Small intestine (tissue), 7 donors: ENCODE data around the gene GNAI3. TPM values are rescaled to one million over a fixed set of nuclear protein-coding genes. Genes with fewer than 3 reads are reported as not detected.

Experiments
- DNase-seq, 2 donors: peaks; one replicate each; pipeline versions ENCODE4 v3.0.0 to v3.0.0-alpha.2; 2013
- FAIRE-seq: peaks from 2 replicates; lab custom pipeline; 2012; peaks lifted over from hg19 to GRCh38; lab: Jason Lieb, UNC
- H3K27ac ChIP-seq, 3 donors: one replicate each; pipeline ENCODE4 v1.5.1; 2013; ENCODE audit warnings: low read length in 2 of 3, mild to moderate bottlenecking in 2 of 3, control low read depth in 1 of 3, inconsistent platforms in 1 of 3, low read depth in 1 of 3, moderate library complexity in 1 of 3
- H3K27me3 ChIP-seq, 3 donors: one replicate each; pipeline ENCODE4 v1.6.1; 2013; ENCODE audit warnings: low read length in 3 of 3, inconsistent platforms in 1 of 3; ENCODE audit not compliant: control insufficient read depth in 3 of 3, insufficient read depth in 3 of 3
- H3K36me3 ChIP-seq, 3 donors: one replicate each; pipeline ENCODE4 v1.6.1; 2013; ENCODE audit warnings: low read length in 3 of 3, inconsistent platforms in 1 of 3, low read depth in 1 of 3, mild to moderate bottlenecking in 1 of 3, moderate library complexity in 1 of 3; ENCODE audit not compliant: control insufficient read depth in 3 of 3, insufficient read depth in 2 of 3
- H3K4me1 ChIP-seq, 3 donors: one replicate each; pipeline ENCODE4 v1.6.1; 2013; ENCODE audit warnings: low read length in 2 of 3, inconsistent platforms in 1 of 3, low read depth in 1 of 3, mild to moderate bottlenecking in 1 of 3, moderate library complexity in 1 of 3; ENCODE audit not compliant: control insufficient read depth in 3 of 3, insufficient read depth in 2 of 3
- H3K4me3 ChIP-seq, 3 donors: one replicate each; pipeline ENCODE4 v1.5.1; 2013; ENCODE audit warnings: low read length in 3 of 3, control low read depth in 1 of 3, inconsistent platforms in 1 of 3, low read depth in 1 of 3, mild to moderate bottlenecking in 1 of 3, moderate library complexity in 1 of 3
- H3K9me3 ChIP-seq, 2 donors: one replicate each; pipeline ENCODE4 v1.6.1; 2013; ENCODE audit warnings: low read depth in 1 of 2, low read length in 1 of 2; ENCODE audit not compliant: control insufficient read depth in 2 of 2, insufficient read depth in 1 of 2
- WGBS, 3 donors: extraction: QIAGEN DNeasy Blood & Tissue Kit; methylation state at CpG; one replicate each; pipeline ENCODE4 v1.1.7; 2013; 5-methylcytosine and 5-hydroxymethylcytosine counted together
- polyA plus RNA-seq, 4 donors: library from polyadenylated mRNA; stranded (reverse) in 3 of 4; unstranded in 1 of 4; fragments of 200-250 nt in 3 of 4; fragments of 120-200 nt in 1 of 4; gene quantifications; one replicate each; pipeline versions ENCODE4 v1.2.1 to v1.2.3, GENCODE V29; 2013
- donor health status: healthy with polysubstance abuse.
- donor health status: control.
- donor health status: control.
- donor health status: Bipolar disorder and iron deficiency.
- donor health status: healthy.

The GNAI3 gene
- polyA plus RNA-seq, 4 donors: 3.0 to 7.4 (median 4.1) TPM

DNA sequence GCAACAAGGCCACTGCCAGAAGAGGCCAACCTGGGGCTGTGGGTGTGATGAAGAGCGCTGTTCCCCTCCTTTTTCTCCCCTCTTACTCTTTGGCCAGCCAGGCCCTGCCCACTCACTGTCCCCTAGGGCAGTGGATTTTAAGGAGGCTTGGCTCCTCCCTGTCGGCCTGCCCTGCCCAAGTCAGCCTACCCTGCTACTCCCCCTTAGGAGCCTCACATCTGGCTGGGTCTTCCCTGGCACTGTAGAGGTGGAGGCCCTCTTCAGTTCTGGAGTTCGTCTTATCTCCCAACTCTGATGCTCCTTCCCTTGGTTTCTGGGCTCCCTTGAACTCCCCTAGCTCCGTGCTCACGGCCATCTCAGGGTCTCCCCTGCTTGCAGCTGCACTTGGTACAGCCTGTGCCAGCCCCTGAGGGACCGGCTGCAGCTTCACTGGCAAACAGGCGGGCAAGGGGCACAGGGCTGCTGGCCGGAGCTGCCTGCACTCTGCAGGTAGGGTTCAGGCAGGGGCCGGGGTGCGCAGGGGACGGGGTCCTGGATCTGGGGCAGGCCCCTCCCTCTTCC lies 75.3 kb downstream of the GNAI3 start:
- peaks cover 4 to 27% (median 7%) of the 10 kb centered on the region in 3 donors for H3K4me1 ChIP-seq
- WGBS, 3 donors: 49 to 65% (median 59%) methylated on average over 11 of the region's 11 CpGs
- DNase-seq (no peak), FAIRE-seq (no peak)
- peaks cover 7 to 69% (median 9%) of the 10 kb centered on the region in 3 donors for H3K36me3 ChIP-seq
- H3K9me3 ChIP-seq: no peaks in the 10 kb centered on the region
- H3K27me3 ChIP-seq: no peaks in the 10 kb centered on the region
- no peak overlapping the region for H3K27ac ChIP-seq
- no peak overlapping the region for H3K4me3 ChIP-seq

DNA sequence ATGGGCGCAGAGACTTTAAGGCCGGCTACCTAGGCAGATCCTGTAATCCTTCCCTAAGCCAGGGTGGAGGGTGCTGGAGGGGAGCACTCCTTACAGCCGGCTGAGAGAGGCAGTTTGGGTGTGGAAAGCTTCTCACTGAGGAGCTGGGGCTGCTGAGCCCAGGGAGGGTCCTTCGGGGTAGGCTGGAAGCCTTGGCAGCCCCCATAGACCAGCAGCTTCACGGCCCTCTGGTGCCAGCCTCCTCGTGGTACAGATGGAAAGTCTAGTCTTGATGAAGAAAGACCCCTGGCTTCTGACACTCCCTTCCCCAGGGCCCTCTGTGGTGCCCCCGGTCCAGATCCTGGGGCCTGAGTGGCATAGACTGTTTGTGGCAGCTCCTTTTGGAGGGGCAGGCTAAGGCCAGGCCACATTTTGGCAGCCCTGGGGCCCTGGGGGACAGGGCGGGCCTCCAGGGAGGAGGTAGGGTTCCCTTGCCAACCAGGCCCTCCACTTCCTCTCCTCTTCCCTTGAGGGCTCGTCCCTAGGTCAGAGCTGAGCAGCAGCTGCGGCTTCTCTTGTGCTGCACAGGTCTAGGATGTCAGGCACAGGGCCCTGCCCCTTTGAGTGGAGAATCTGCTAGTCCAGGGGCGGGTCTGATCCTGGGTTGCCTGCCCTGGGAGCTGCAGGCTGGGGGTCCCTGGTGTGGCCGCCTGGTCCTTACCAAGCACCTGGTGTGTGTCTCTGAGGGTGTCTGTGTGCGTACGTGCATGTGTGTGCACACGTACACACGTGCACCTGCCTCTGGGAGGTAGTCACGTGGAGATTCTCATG lies 76.0 kb downstream of the GNAI3 start:
- no peak for DNase-seq
- FAIRE-seq: no peak
- Histone ChIP-seq H3K4me1 (peaks cover 4 to 22% (median 7%) of the 10 kb centered on the region in 3 donors), H3K9me3 (no peaks in the 10 kb centered on the region), H3K27me3 (no peaks in the 10 kb centered on the region), H3K36me3 (peaks cover 7 to 76% (median 12%) of the 10 kb centered on the region in 3 donors), H3K4me3 (no peak overlapping the region), H3K27ac (peak overlapping the region in 1 of 3 donors; percentile 3)
- 67 to 78% (median 75%) methylated on average over 17 of the region's 17 CpGs for WGBS, 3 donors

GRCh38 chr1:109625176-109625575 lies 76.8 kb downstream of the GNAI3 start:
- peaks cover 4 to 21% (median 7%) of the 10 kb centered on the region in 3 donors for H3K4me1 ChIP-seq
- no peak overlapping the region for H3K4me3 ChIP-seq
- DNase-seq: no peak
- 83 to 88% (median 84%) methylated on average over 16 of the region's 16 CpGs for WGBS, 3 donors
- H3K27me3 ChIP-seq: no peaks in the 10 kb centered on the region
- no peaks in the 10 kb centered on the region for H3K9me3 ChIP-seq
- FAIRE-seq: no peak
- H3K27ac ChIP-seq: no peak overlapping the region
- H3K36me3 ChIP-seq: peaks cover 8 to 84% (median 12%) of the 10 kb centered on the region in 3 donors

DNA sequence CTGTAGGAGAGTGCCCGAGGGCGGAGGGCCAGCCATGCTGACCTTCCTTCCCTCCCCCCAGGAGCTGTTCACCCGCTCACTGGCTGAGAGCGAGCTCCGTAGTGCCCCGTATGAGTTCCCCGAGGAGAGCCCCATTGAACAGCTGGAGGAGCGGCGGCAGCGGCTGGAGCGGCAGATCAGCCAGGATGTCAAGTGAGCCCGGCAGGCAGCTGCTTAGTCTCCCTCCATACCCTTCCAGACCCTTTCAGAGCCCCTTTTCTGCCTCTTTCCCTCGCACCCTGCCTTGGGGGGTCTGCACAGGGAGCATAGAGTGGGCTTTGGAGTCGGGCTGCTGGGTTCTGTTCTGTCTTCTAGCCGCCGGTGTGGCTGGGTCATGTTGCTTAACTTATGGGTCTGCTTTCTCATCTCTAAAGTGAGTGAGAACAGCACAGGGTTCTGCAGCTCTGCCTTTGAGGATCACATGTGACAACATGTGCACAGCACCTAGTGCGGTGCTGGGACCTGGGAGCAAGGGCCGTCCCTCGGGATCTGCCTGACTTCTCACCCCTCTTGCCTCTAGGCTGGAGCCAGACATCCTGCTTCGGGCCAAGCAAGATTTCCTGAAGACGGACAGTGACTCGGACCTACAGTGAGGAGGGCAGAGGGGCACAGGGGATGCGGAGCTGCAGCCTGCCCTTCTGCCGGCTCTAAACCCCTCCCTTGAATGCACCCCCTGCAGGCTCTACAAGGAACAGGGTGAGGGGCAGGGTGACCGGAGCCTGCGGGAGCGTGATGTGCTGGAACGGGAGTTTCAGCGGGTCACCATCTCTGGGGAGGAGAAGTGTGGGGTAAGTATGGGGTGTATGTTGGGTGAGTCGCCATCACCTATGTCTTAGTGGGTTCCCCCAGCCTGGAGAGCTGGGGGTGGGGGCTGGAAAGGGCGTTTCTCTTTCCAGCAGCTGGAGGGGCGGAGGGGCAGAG lies 77.5 kb downstream of the GNAI3 start:
- H3K4me1 ChIP-seq: peaks cover 4 to 21% (median 7%) of the 10 kb centered on the region in 3 donors
- FAIRE-seq: no peak

DNA sequence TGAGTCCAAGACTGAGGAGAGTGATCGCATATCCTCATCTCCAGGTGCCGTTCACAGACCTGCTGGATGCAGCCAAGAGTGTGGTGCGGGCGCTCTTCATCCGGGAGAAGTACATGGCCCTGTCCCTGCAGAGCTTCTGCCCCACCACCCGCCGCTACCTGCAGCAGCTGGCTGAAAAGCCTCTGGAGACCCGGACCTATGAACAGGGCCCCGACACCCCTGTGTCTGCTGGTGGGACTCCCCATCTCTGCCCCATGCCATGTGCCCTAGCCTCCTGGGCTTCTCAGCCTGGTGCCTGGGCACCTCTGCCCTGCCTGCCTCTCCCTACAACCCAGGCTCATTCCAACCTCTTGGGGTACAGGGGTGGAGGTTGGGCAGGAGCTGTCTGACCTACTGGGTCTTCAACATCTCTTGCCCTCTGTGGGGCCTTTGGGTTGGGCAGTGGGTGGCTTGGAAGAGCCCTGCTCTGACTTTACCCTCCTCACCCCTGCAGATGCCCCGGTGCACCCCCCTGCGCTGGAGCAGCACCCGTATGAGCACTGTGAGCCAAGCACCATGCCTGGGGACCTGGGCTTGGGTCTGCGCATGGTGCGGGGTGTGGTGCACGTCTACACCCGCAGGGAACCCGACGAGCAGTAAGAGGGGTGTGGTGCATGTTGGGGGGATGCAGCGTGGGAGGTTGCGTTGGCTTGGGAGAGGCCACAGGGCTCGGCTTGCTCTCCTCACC lies 78.4 kb downstream of the GNAI3 start:
- Histone ChIP-seq H3K4me1 (peaks cover 4 to 15% (median 6%) of the 10 kb centered on the region in 3 donors), H3K27ac (no peak overlapping the region), H3K36me3 (peaks cover 13 to 93% (median 14%) of the 10 kb centered on the region in 3 donors), H3K27me3 (no peaks in the 10 kb centered on the region), H3K4me3 (no peak overlapping the region), H3K9me3 (no peaks in the 10 kb centered on the region)
- 92 to 95% (median 92%) methylated on average over 19 to 21 of the region's 21 CpGs for WGBS, 3 donors
- DNase-seq (no peak), FAIRE-seq (no peak)

More for the DNA sequence above, 77.5 kb downstream of the GNAI3 start:
- no peak for DNase-seq
- Histone ChIP-seq H3K4me3 (no peak overlapping the region), H3K9me3 (no peaks in the 10 kb centered on the region), H3K36me3 (peaks cover 11 to 90% (median 13%) of the 10 kb centered on the region in 3 donors), H3K27ac (no peak overlapping the region), H3K27me3 (no peaks in the 10 kb centered on the region)
- 79 to 87% (median 86%) methylated on average over 32 of the region's 32 CpGs for WGBS, 3 donors

DNA sequence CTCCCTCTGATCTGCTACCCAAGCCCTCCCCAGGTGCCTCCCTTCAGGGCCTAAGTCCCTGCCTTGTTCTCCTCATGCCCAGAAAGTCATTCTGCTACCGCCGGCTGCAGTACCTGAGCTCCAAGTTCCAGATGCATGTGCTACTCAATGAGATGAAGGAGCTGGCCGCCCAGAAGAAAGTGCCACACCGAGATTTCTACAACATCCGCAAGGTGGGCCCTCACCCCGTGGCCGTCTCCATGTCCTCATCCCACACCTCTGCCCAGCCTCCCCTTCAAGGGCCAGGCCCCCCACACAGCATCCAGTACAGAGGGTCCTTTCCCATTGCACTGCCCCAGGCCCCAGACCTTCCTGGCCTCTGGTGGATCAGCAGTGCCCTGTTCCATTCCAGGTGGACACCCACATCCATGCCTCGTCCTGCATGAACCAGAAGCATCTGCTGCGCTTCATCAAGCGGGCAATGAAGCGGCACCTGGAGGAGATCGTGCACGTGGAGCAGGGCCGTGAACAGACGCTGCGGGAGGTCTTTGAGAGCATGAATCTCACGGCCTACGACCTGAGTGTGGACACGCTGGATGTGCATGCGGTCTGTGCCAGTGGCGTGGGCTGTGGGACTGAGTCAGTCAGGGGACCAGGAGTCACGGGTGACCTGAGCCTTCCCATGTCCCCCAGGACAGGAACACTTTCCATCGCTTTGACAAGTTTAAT lies 79.4 kb downstream of the GNAI3 start:
- FAIRE-seq (no peak), DNase-seq (no peak)
- peaks cover 0 to 12% (median 9%) of the 10 kb centered on the region in 3 donors for H3K4me1 ChIP-seq
- no peak overlapping the region for H3K4me3 ChIP-seq
- H3K36me3 ChIP-seq: peaks cover 13 to 95% (median 14%) of the 10 kb centered on the region in 3 donors
- no peak overlapping the region for H3K27ac ChIP-seq
- H3K27me3 ChIP-seq: no peaks in the 10 kb centered on the region
- 92 to 94% (median 93%) methylated on average over 23 of the region's 23 CpGs for WGBS, 3 donors
- no peaks in the 10 kb centered on the region for H3K9me3 ChIP-seq

GRCh38 chr1:109628540-109629321 lies 80.3 kb downstream of the GNAI3 start:
- Histone ChIP-seq H3K4me3 (no peak overlapping the region), H3K27ac (no peak overlapping the region), H3K36me3 (peaks cover 13 to 92% (median 14%) of the 10 kb centered on the region in 3 donors), H3K27me3 (no peaks in the 10 kb centered on the region), H3K9me3 (no peaks in the 10 kb centered on the region), H3K4me1 (peaks cover 0 to 9% (median 7%) of the 10 kb centered on the region in 3 donors)
- DNase-seq (no peak), FAIRE-seq (no peak)
- 84 to 89% (median 87%) methylated on average over 23 of the region's 23 CpGs for WGBS, 3 donors
